K562 (cell line): ENCODE results near the gene MED20. TPM values are rescaled to one million over a fixed set of nuclear protein-coding genes. Genes with fewer than 3 reads are reported as not detected.
A peak's percentile ranks its signal among the peaks of the same experiment; 100 is the strongest.

Source experiments
- ARID1B ChIP-seq: fragments of 450-650 bp; IDR thresholded peaks from 2 replicates; pipeline ENCODE4 v1.6.1; 2016; ENCODE audit warnings: antibody characterized with exemption, mild to moderate bottlenecking, inconsistent platforms
- MYNN ChIP-seq, 2 experiments: sonication (generic); formaldehyde crosslinking in 1 of 2; IDR thresholded peaks; 2 replicates each; pipeline versions ENCODE4 v1.5.0 to v1.6.1; 2016 to 2020; ENCODE audit warnings: antibody characterized with exemption in 1 of 2, missing genetic modification reagents in 1 of 2
- RAD51 ChIP-seq: fragments of 450-650 bp; IDR thresholded peaks from 2 replicates; pipeline ENCODE4 v1.7.1; 2016; ENCODE audit warnings: low read depth, mild to moderate bottlenecking, borderline replicate concordance
- RB1 ChIP-seq: fragments of 450-650 bp; IDR thresholded peaks from 2 replicates; pipeline ENCODE4 v1.6.1; 2017; ENCODE audit warnings: low read depth, mild to moderate bottlenecking
- SIN3B ChIP-seq: fragments of 450-650 bp; IDR thresholded peaks from 2 replicates; pipeline ENCODE4 v1.6.1; 2017; ENCODE audit warnings: low read depth, mild to moderate bottlenecking, moderate library complexity
- SRF ChIP-seq, 2 experiments: fragments of 250-450, 450-650 bp in 1 of 2; sonication (Bioruptor Pico) in 1 of 2; sonication (generic) in 1 of 2; formaldehyde crosslinking; IDR thresholded peaks; 2 replicates each; pipeline versions ENCODE4 v1.5.0 to v1.5.1; 2020 to 2022; ENCODE audit warnings: mild to moderate bottlenecking in 1 of 2, missing genetic modification reagents in 1 of 2
- ZBED1 ChIP-seq: IDR thresholded peaks from 2 replicates; pipeline ENCODE4 v1.6.1; 2014
- ZBTB8A ChIP-seq: fragments of 450-650 bp; IDR thresholded peaks from 2 replicates; pipeline ENCODE4 v1.6.1; 2018; ENCODE audit warnings: mild to moderate bottlenecking, moderate library complexity; ENCODE audit not compliant: partially characterized antibody
- ZFPM2 ChIP-seq: fragments of 250-450 bp; sonication (Bioruptor Pico); IDR thresholded peaks from 2 replicates; pipeline ENCODE4 v1.5.1; 2022; ENCODE audit warnings: mild to moderate bottlenecking
- ZNF224 ChIP-seq: sonication (generic); formaldehyde crosslinking; IDR thresholded peaks from 2 replicates; pipeline ENCODE4 v1.8.0; 2022; ENCODE audit warnings: mild to moderate bottlenecking, missing genetic modification reagents
- polyA plus RNA-seq, 8 experiments: library from polyadenylated mRNA; depleted of rRNA in 4 of 8; stranded (reverse) in 5 of 8; unstranded in 3 of 8; fragments of >200 nt; fragmentation: Nextera tagmentation in 2 of 8; fragmentation: Illumina TruSeq in 1 of 8; extraction: Ambion mirVana in 2 of 8; extraction: Trizol in 1 of 8; gene quantifications; 2 replicates each; pipeline versions ENCODE4 v1.2.1 to v1.2.3, GENCODE V29; 2011 to 2014; ENCODE audit warnings: inconsistent platforms in 1 of 8, missing spikeins in 1 of 8
- total RNA-seq, 7 experiments: library from RNA; depleted of rRNA in 6 of 7; stranded (reverse); fragments of >200 nt in 6 of 7; fragmentation: Illumina TruSeq in 2 of 7; extraction: Trizol in 2 of 7; gene quantifications; 2 replicates each; pipeline versions ENCODE4 v1.2.1 to v1.2.3, GENCODE V29; 2011 to 2021; ENCODE audit warnings: low replicate concordance in 1 of 7
- TF ChIP-seq, protein P1 (sequence below): sonication (generic); formaldehyde crosslinking; IDR thresholded peaks from 2 replicates; pipeline ENCODE4 v1.8.0; 2023; ENCODE audit warnings: mild to moderate bottlenecking, missing genetic modification reagents
- TF ChIP-seq, protein P2 (sequence below): fragments of 200-800 bp; sonication (Bioruptor generic); IDR thresholded peaks from 2 replicates; pipeline ENCODE4 v1.6.1; 2017; ENCODE audit warnings: missing genetic modification characterization, missing compliant biosample characterization
- TF ChIP-seq, protein P3 (sequence below): sonication (generic); formaldehyde crosslinking; IDR thresholded peaks from 2 replicates; pipeline ENCODE4 v1.8.1; 2023; ENCODE audit warnings: mild to moderate bottlenecking, missing genetic modification reagents
- TF ChIP-seq, protein P4 (sequence below): fragments of 250-450 bp; sonication (Bioruptor Pico); IDR thresholded peaks from 2 replicates; pipeline ENCODE4 v1.4.0; 2020; ENCODE audit warnings: borderline replicate concordance
- TF ChIP-seq, protein P5 (sequence below), 2 experiments: IDR thresholded peaks; 2 replicates each; pipeline ENCODE4 v1.6.1; 2011; ENCODE audit warnings: borderline replicate concordance in 1 of 2, control low read depth in 1 of 2, low read depth in 1 of 2, low read length in 1 of 2, mild to moderate bottlenecking in 1 of 2, mixed read lengths in 1 of 2, moderate library complexity in 1 of 2; ENCODE audit not compliant: insufficient read depth in 1 of 2, insufficient read length in 1 of 2, poor library complexity in 1 of 2, severe bottlenecking in 1 of 2; ENCODE audit errors: extremely low read depth in 1 of 2

The MED20 gene
- total and polyA plus RNA-seq, 9 of the 15 experiments (the other 6 are each of a cell fraction or from before 2014, with no cell fraction given), result 27.3 to 80.9 (median 46.0) TPM

DNA sequence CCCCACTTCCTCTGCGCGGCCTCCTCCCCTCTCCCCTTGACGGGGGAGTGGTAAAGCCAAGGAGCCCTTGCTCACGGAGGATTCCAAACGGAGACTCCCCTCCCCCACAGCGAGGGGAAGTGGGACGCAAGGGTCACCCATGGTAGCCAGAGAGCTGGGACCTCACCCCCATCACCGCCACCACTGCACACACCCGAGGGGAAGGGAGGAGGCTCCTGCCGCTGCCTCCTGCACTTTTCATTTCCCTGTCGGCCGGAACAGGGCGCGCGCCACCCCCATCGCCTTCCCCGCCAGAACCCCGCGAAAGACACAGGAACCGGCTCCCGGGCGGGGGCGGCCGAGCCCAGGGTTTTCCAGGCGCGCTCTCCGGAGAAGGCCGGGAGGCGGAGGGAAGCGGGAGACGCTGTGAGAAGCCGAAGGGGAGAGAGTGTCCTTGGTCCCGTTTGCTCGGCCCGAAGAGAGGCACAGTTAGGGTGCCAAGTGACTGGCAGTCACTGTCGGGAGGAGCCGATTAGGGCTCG is 19.9 kb upstream of the MED20 start (continued):
- TF ChIP-seq, protein P1, sequence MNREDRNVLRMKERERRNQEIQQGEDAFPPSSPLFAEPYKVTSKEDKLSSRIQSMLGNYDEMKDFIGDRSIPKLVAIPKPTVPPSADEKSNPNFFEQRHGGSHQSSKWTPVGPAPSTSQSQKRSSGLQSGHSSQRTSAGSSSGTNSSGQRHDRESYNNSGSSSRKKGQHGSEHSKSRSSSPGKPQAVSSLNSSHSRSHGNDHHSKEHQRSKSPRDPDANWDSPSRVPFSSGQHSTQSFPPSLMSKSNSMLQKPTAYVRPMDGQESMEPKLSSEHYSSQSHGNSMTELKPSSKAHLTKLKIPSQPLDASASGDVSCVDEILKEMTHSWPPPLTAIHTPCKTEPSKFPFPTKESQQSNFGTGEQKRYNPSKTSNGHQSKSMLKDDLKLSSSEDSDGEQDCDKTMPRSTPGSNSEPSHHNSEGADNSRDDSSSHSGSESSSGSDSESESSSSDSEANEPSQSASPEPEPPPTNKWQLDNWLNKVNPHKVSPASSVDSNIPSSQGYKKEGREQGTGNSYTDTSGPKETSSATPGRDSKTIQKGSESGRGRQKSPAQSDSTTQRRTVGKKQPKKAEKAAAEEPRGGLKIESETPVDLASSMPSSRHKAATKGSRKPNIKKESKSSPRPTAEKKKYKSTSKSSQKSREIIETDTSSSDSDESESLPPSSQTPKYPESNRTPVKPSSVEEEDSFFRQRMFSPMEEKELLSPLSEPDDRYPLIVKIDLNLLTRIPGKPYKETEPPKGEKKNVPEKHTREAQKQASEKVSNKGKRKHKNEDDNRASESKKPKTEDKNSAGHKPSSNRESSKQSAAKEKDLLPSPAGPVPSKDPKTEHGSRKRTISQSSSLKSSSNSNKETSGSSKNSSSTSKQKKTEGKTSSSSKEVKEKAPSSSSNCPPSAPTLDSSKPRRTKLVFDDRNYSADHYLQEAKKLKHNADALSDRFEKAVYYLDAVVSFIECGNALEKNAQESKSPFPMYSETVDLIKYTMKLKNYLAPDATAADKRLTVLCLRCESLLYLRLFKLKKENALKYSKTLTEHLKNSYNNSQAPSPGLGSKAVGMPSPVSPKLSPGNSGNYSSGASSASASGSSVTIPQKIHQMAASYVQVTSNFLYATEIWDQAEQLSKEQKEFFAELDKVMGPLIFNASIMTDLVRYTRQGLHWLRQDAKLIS (CRISPR knock-in tag), result peak; percentile 84; the same call in 1 of the 2 replicates
- no peak for TF ChIP-seq SRF (CRISPR knock-in tag; IDR thresholded peaks at IDR 0.05)
- no peak for TF ChIP-seq RAD51
- TF ChIP-seq, protein P2, sequence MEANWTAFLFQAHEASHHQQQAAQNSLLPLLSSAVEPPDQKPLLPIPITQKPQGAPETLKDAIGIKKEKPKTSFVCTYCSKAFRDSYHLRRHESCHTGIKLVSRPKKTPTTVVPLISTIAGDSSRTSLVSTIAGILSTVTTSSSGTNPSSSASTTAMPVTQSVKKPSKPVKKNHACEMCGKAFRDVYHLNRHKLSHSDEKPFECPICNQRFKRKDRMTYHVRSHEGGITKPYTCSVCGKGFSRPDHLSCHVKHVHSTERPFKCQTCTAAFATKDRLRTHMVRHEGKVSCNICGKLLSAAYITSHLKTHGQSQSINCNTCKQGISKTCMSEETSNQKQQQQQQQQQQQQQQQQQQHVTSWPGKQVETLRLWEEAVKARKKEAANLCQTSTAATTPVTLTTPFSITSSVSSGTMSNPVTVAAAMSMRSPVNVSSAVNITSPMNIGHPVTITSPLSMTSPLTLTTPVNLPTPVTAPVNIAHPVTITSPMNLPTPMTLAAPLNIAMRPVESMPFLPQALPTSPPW (CRISPR knock-in tag), result peak; percentile 43
- TF ChIP-seq ARID1B, result no peak; the same call in 1 of the 2 replicates
- TF ChIP-seq ZNF224 (CRISPR knock-in tag), result no peak
- 0 out of 2 replicates have a peak, but pooled peaks have one; percentile 41 for TF ChIP-seq SIN3B
- TF ChIP-seq, protein P3, sequence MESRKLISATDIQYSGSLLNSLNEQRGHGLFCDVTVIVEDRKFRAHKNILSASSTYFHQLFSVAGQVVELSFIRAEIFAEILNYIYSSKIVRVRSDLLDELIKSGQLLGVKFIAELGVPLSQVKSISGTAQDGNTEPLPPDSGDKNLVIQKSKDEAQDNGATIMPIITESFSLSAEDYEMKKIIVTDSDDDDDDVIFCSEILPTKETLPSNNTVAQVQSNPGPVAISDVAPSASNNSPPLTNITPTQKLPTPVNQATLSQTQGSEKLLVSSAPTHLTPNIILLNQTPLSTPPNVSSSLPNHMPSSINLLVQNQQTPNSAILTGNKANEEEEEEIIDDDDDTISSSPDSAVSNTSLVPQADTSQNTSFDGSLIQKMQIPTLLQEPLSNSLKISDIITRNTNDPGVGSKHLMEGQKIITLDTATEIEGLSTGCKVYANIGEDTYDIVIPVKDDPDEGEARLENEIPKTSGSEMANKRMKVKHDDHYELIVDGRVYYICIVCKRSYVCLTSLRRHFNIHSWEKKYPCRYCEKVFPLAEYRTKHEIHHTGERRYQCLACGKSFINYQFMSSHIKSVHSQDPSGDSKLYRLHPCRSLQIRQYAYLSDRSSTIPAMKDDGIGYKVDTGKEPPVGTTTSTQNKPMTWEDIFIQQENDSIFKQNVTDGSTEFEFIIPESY (CRISPR knock-in tag), result no peak
- 0 out of 2 replicates have a peak, but pooled peaks have one; percentile 11 for TF ChIP-seq ZBED1
- TF ChIP-seq, protein P4, sequence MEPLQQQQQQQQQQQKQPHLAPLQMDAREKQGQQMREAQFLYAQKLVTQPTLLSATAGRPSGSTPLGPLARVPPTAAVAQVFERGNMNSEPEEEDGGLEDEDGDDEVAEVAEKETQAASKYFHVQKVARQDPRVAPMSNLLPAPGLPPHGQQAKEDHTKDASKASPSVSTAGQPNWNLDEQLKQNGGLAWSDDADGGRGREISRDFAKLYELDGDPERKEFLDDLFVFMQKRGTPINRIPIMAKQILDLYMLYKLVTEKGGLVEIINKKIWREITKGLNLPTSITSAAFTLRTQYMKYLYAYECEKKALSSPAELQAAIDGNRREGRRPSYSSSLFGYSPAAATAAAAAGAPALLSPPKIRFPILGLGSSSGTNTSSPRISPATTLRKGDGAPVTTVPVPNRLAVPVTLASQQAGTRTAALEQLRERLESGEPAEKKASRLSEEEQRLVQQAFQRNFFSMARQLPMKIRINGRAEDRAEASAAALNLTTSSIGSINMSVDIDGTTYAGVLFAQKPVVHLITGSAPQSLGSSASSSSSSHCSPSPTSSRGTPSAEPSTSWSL (CRISPR knock-in tag), result no peak
- TF ChIP-seq ZBTB8A, result no peak
- TF ChIP-seq, protein P5, sequence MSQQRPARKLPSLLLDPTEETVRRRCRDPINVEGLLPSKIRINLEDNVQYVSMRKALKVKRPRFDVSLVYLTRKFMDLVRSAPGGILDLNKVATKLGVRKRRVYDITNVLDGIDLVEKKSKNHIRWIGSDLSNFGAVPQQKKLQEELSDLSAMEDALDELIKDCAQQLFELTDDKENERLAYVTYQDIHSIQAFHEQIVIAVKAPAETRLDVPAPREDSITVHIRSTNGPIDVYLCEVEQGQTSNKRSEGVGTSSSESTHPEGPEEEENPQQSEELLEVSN (IDR thresholded peaks at IDR 0.05; ENCODE audit: borderline replicate concordance in 1 of 2, extremely low read depth in 1 of 2, insufficient read depth in 1 of 2, insufficient read length in 1 of 2, low read depth in 1 of 2, low read length in 1 of 2, poor library complexity in 1 of 2, severe bottlenecking in 1 of 2), result peak in 1 of 2 experiments; percentile 27
- TF ChIP-seq MYNN (IDR thresholded peaks at IDR 0.05), result 0 out of 2 replicates have a peak, but pooled peaks have one; percentile 21
- no peak for TF ChIP-seq MYNN (CRISPR knock-in tag; IDR thresholded peaks at IDR 0.05)
- TF ChIP-seq RB1, result peak; percentile 74; the same call in 1 of the 2 replicates
- TF ChIP-seq ZFPM2 (CRISPR knock-in tag), result no peak
